HG02870 (cell line): ENCODE measurements around the gene CHTF8.
A peak's percentile ranks its signal among the peaks of the same experiment; 100 is the strongest.
"Not testable (repeated sequence)": the region's sequence is repeated elsewhere in the genome, so short reads cannot be mapped to it uniquely, and the experiment has no call there.

Experiments used
- ATAC-seq: cut with Tn5 transposase; IDR thresholded peaks from one replicate; pipeline ENCODE4 v1.9.1; 2021; ENCODE audit warnings: mild to moderate bottlenecking, moderate library complexity; ENCODE audit not compliant: unreplicated experiment

Gene CHTF8

GRCh38 chr16:69132424-69133252 lies at the start of gene CHTF8, which contains the start of gene UTP4:
Gene CHTF8, minus strand, starts transcription at chr16:69132588. Its CDS starts 11,130 bp downstream, at chr16:69121458.
Gene UTP4, plus strand, starts transcription at chr16:69132649. Its CDS starts 811 bp downstream, at chr16:69133460.
- peak; percentile 75 for ATAC-seq

- ATAC-seq: no peak
Observed at GRCh38 chr16:69180011-69180338, 47.6 kb upstream of the CHTF8 start.

- ATAC-seq: no peak
Observed at GRCh38 chr16:69179328-69180010, 47.1 kb upstream of the CHTF8 start.

- ATAC-seq: no peak
Observed at GRCh38 chr16:69176033-69176800, 43.8 kb upstream of the CHTF8 start.

- ATAC-seq: no peak
Observed at GRCh38 chr16:69171325-69172084, 39.1 kb upstream of the CHTF8 start.

GRCh38 chr16:69169607-69170352 lies 37.4 kb upstream of the CHTF8 start:
- ATAC-seq: no peak

- no peak for ATAC-seq
Observed at GRCh38 chr16:69169051-69169450, 36.7 kb upstream of the CHTF8 start.

- ATAC-seq: no peak
Observed at GRCh38 chr16:69166946-69167930, 34.9 kb upstream of the CHTF8 start.

- ATAC-seq: no peak
Observed at GRCh38 chr16:69166221-69166833, 33.9 kb upstream of the CHTF8 start.

- no peak for ATAC-seq
Observed at GRCh38 chr16:69165584-69165983, 33.2 kb upstream of the CHTF8 start.

GRCh38 chr16:69160192-69160591 lies 27.8 kb upstream of the CHTF8 start:
- no peak for ATAC-seq

- ATAC-seq: no peak
Observed at GRCh38 chr16:69157196-69157595, 24.8 kb upstream of the CHTF8 start.

GRCh38 chr16:69150146-69150865 lies 17.9 kb upstream of the CHTF8 start:
- no peak for ATAC-seq

GRCh38 chr16:69149621-69150020 lies 17.2 kb upstream of the CHTF8 start:
- not testable (repeated sequence) for ATAC-seq

GRCh38 chr16:69145658-69146057 lies 13.3 kb upstream of the CHTF8 start:
- no peak for ATAC-seq

GRCh38 chr16:69143116-69143515 lies 10.7 kb upstream of the CHTF8 start:
- ATAC-seq: no peak

- no peak for ATAC-seq
Observed at GRCh38 chr16:69141936-69142335, 9.5 kb upstream of the CHTF8 start.

- no peak for ATAC-seq
Observed at GRCh38 chr16:69141014-69141413, 8.6 kb upstream of the CHTF8 start.
